GF-D8 (cell line): ENCODE data around the gene MBNL2.

Experiments
- DNase-seq: peaks from one replicate; lab custom pipeline; 2025; lab: John Stamatoyannopoulos, UW

Gene MBNL2

DNA sequence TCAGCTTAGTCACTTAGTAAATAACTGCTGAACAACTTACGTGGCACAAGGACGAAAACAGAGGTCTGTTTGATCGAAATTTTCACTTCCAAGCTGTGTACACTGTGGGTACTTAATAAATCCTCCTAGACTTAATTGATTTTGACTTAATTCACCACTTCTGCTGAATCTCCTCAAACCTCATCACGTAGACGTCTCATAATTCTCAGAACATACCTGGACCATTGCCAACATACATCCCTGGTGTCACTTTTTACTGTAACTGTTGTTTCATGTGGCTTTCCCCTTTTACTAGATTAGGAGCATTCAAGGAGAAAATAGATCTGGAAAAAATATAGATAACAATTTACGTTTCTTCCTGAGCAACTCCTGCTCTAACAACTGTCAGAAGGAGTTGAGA is 105.0 kb downstream of the MBNL2 start:
- no peak for DNase-seq

DNA sequence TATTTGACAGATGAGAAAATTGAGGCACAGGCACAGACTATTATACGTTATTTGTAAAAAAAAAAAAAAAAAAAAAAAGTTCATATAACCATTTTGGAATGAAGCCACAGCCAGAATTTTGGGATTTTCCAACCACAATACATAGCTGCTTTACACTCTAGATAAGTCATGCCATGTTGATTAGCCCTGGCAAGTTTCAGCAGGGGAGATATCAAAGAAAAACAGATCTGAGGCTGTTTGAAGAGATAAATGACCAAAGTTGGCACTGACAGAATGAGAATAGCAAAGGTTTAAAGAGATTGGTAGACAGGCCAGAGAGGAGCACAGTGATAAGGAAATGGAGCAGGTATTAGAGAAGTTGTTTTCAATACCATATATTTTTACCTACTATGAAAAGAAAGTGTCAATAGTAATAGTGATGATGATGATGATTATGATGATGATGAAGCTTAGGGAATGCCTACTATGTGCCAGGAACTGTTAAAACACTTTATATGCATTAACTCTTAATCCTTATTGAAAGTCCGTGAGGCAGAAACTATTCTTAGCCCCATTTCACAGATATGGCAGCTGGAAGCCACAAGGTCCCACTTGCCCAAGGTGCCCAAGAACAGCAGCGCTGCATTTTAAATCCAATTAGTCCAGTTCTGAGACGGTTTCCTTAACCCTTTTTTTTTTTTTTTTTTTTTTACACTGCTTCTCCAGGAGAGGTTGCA is 105.5 kb downstream of the MBNL2 start:
- DNase-seq = no peak

DNA sequence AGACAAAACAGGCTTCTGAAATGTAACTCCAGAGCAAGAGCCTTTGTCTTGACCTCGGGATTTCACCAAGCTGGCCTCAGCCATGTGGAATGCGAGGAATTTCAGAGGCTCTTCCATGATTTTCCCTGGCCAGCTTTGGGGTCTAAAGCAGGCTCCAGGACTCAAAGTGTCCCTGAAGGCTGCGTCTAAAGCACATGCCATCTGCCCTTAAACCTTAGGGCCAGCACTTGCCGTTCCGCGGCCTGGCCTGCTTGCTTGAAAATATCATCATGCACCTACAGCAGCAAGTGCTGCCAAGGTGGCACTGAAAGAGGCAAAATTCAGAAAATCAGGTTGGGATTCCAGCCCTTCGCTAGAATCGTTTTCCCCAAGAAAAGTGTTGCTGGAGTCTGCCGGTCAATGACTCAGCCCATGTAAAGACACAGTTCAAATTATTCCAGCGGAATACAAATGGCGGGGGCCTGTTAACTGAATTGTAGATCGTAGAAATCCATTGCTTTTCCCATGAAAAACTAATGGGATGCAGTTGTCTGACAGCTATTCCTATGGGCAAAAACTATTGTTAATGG is 106.2 kb downstream of the MBNL2 start:
- DNase-seq = no peak

DNA sequence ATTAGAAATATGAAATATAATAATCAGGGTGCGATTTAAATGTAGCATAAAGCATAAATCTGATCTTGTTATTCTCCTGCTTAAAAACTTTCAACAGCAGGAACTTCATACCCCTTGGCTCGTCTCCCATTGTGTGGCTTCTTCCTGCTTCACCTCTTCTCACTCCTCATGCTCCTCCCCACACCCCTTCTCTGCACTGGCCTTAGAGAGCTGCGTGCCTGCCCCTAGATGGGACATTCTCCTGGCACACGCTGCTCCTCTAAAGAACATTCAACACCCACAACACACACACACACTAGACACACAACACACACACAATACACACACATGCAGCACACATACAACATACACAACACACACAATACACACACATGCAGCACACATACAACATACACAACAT is 107.2 kb downstream of the MBNL2 start:
- DNase-seq = no peak

DNA sequence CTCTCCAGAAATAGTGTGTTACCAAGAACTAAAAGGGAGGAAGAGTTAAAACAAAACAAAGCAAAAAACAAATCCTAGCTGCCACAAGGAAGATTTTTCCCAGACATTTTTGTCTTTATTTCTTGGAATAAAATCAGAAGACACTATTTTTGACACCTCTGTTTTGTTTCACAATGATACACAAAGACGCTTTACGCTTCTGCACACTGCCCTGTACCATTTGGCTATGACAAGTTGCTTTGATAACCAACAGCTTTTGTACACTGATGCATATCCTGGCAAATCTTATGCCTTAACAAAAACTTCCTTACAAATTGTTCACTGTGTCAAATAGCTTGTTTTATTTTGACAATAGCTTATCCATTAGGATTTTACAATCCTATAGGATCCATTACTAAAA is 108.3 kb downstream of the MBNL2 start:
- DNase-seq = no peak

DNA sequence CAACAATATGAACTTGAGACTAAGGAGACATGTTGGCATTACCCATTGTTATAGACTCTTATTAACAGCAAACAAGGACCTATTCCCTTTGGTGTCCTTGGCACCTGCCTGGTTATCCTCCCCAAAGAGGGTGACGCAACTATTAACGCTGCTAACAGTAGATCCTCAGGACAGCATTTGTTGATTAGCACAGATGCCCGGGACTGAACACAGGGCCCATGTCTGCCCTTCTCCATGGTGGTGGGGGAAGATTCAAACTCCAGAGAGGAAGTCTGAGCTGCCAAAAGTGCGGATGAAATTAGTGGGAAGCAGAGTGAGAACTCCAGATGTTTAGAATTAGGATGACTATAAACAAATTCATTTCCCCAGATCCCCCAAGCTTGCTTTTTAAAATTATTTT is 110.6 kb downstream of the MBNL2 start:
- DNase-seq = no peak

DNA sequence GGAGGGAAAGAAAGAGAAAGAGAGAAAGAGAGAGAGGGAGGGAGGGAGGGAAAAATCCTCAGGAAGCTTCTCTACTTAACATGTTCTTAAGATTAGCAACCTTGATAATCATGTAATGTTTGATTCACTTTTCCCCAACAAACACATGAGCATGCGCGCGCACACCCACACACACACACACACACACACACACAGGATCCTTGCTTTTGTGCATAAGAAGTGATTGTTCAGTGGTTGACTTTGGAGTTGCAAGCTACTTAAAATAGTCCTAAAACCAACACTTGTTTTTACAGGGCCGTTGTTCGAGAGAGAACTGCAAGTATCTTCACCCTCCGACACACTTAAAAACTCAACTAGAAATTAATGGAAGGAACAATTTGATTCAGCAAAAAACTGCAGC is 111.8 kb downstream of the MBNL2 start:
- no peak for DNase-seq

DNA sequence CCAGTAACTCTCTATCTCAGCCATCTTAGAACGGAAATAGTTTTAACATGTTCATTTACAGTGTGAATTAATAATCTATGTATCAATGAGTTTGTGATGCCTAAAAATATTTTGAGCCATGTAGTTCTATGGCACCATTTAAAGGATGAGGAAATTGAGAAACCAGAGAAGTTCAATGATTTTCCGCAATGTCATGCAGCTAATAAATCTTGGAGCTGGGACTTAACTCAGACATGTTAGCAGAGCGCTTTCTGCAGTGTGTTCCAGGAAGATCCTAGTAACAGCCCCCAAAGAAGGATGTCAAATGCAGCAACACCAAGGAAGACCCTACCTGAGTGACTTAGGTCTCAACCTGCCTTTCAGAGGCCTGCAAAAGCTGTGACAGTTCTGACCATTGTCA is 112.6 kb downstream of the MBNL2 start:
- DNase-seq = no peak

DNA sequence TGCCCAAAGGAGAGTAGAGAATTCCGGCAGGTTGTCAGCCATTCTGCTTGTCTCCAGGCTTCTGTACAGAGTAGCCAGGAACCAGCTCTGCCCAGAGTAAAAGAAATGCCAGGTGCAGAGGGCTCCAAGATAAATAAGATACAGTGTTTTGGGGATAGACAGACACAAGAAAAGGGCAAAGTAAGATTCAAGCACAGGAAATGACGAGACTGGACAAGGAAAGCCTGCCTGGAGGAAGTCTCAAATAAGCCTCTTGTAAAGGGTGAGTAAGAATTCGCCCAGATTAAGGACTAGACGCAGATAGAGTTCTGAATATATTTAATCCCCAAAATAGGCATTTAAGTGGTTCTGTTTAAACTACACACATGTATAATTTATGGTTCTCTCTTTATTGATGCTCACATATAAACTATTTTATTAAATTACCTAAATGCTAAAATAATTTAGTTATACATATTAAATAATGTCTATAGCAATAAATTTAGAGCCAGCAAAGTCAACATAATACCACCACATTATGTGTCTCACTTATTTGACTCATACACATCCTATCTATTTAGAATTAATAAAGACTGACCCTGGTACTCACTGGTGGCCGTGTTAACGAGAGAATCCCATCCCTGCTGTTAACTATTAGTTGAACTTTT is 113.5 kb downstream of the MBNL2 start:
- no peak for DNase-seq

DNA sequence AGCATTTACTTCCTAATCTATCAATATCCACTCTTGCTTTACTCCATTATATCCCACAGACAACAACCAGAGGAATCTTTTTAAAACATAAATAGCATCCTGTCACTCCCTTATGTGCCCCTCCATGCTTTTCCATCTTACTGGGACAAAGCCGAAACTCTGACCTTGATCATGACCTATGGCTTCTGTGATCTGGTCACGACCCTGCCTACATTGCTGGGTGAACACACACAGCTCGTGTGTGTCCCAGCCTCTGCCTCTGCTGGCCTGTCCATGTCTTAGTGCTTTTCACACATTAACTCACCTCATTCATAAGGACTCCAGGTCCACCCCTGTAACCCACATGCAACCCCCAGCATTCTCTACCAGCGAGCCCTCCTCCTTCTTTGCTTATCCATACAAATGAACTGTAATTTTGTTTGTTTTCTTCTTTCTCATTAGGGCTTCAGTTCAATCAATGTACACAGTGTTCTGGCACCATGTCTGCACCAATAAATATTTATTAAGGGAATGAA is 115.9 kb downstream of the MBNL2 start:
- no peak for DNase-seq

DNA sequence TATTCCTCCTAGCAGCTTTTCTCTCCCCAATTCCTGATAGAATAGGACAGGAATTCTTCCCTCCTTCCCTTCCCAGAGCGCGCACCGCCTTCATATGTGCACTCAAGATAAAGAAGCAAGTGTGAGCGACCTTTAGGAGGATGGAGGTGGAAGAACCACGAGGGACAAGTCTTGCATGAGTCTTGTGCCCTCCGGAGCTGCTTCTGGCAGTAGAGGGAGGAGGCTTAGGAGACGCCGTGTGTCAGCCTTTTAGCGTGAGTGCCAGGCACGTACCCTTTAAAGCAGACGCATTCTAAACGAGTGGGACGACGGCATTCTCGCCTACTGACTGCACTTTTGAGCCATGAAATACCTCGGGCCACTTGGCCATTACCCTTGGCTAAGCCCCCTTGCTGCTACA is 116.4 kb downstream of the MBNL2 start:
- DNase-seq = no peak

DNA sequence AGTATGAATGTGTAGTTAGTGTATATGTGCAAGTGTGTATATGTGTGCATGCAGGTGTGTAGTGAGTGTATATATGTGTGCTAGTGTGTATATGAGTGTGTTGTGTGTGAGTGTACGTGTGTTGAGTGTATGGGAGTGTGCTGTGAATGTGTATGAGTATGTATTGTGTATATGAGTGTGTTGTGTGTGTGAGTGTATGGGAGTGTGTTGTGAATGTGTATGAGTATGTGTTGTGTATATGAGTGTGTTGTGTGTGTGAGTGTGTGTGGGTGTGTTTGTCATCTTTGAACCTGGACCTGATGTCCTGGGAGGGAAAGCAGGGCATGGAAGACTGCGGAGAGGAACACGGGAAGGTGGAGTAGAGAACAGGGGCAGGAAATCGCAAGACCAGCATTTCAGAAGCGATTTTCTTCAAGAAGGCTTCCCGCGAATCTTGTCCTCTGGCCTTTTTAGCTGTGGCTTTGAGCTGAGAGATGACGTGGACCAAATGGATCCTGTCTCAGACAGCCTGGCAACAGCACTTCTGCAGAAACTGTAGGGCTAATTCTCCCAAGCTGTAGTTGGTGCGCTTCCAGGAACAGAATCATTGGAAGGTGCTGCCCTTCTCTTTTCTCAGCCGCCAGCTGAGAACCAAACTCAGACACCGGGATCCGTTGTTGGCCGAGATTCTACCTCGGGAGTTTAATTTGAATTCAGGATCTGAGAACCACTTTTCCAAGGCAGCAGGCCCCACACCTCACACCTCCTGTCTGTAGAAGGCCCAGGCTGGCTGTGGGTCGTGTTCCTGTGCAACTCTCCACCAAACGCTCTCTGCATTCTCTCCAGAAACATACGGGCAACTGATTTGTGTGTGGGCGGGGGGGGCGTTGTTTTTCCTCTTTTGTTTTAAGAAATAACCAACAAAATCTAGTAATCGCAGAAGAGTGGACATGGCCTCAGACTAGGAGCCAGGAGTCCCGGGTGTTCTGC is 117.2 kb downstream of the MBNL2 start:
- no peak for DNase-seq

DNA sequence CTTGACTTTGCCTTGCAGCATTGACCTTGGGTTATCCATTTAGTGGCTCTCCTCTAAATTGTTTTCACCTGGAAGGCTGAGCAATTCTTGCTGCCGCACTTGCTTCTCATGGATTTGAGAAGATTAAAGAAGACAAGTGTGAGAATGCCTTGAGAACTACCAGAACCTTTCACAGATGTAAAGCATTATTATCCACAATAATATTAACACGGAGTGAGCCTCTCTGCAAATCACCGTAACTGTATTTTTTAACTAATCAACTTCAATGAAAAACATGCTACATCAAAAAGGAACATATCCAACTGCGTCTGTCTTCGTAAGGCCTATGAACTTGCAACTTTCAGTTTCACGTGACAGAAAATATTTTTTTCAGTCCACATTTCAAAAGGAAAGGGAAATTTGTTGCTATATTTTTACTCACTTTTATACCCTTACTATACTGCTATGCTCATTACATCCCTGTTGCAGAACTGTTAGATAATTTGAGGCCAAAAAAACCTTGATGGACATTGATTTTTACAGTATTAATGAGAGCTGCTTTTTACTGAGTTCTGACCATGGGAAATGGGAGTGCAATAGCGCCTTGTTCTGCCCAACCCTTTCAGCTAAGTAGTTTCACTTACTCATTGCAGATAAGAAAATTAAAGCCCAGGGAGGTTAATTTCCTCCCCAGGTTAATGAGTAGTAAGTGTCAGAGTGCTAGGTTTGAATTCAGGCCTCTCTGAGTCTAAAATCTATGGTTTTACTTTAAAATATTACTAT is 118.0 kb downstream of the MBNL2 start:
- no peak for DNase-seq

DNA sequence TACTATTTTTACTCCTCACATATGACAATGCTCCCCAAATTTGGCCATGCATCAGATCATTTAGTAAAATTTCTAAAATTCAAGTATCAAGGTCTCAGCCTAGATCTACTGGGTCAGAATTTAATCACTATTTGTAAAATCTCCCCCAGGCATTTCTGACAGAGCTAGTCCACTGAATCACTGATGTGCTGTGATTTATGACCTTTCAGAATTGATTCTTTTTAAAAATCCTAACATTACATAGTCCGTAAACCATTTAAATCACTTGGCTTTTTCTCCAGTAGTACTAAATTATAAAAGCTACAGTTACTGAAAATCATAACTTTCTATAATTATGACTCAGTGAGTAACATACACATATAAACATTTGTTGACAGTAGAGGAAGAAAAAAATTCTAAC is 119.0 kb downstream of the MBNL2 start:
- DNase-seq = no peak

DNA sequence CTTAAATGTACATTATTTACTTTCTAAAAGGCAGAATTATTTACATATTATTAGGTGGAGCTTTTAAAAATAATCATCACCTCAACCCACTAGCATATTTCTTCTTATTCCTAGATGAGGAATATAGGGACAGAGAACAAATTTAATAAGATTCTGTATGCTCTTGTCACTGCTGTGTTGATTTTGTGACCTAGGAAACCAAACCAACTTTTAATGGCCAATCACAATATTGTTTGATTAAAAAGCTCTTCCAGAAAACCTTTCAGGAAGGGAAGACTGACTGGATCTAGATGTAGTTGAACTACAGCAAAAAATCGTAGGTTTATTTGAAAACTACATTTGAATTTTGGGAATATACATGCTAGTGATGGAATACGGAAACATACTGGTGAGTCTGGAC is 120.0 kb downstream of the MBNL2 start:
- no peak for DNase-seq

DNA sequence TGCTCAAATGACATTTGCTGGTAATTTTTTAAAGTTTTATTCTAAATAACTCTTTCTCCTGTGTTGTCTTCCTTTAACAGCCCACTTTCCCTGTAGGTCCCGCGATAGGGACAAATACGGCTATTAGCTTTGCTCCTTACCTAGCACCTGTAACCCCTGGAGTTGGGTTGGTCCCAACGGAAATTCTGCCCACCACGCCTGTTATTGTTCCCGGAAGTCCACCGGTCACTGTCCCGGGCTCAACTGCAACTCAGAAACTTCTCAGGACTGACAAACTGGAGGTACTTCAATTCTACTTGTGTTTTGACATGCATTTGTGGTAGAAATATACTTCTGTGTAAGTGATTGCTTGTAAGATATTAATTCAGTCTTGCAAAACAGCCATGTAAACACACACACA is 120.8 kb downstream of the MBNL2 start:
- no peak for DNase-seq

DNA sequence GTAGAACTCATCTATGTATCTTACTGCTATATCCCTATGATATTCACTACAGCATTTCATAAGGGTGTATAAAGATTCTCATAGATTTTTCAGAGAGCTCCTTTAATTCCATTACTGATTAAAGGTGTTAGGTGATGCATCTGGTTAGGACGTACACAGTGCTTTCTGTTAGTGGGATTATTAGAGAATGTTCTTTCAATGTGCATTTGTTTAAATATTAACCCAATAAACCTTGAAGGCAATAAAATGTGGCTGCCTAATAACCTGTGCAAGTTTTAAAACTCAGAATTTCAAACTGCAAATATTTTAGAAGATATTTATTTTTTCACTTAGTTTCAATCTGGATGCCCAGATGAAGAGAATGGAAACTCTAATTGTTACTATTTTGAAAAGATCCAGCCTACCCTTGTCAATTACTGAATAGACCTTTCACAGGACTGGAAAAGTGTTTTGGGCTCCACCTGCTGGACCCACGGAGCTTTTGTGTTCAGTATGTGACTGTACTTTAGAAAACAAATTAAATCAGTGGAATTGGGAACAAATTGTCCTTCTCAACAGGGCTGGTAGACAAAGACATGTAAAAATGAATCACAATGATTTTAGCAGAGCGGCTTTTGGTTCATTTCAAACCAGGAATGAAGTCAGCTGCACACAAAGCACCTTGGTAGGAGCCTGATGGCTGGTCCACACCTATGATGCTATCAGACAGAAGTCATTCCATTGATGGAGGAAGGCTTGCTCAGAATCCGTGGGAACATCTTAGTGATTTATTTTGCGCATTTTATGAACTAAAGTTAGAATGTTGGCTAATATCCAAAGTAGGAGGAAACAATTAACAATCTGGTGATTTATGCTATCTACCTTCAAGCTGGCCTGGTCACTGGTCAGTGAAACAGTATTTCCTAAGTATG is 122.4 kb downstream of the MBNL2 start:
- no peak for DNase-seq

DNA sequence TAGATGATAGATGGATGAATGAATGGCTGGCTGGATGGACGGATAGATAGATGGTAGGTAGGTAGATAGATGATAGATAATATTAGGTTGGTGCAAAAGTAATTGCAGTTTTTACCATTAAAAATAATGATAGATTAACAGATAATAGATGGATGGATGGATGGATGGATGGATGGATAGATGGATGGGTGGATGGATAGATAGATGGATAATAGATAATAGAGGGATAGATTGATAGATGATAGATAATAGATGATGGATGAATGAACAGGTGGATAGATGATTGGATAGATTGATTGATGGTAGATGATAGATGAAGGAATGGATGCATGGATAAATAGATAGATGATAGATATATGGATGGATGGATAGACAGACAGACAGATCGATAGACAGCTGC is 124.0 kb downstream of the MBNL2 start:
- DNase-seq = no peak

DNA sequence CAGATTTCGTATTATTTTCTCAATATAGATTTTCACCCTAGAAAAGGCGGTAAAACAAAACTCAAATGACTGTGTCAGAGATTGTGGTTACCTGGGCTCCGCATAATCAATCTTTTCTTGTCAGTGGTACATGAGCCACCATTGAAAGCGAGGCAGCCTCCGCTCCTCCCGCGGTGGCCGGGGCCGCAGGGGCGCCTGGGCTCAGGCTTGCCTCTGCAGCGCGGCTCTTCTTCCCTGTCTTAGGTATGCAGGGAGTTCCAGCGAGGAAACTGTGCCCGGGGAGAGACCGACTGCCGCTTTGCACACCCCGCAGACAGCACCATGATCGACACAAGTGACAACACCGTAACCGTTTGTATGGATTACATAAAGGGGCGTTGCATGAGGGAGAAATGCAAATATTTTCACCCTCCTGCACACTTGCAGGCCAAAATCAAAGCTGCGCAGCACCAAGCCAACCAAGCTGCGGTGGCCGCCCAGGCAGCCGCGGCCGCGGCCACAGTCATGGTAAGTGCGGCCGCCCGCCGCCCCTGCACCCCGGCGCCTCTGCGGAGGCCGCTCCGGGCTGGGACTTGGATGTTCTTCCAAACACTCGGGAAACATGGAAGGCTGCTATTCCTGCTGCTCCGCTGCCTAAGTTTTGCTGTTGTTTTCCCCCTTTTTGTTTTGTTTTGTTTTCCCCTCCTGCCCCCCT is 124.6 kb downstream of the MBNL2 start:
- DNase-seq = no peak
